ENCODE data around the gene IQCF6. TPM values are rescaled to one million over a fixed set of nuclear protein-coding genes. Genes with fewer than 3 reads are reported as not detected.

IQCF6 gene
- total and polyA plus RNA-seq, 2 of the 13 experiments (the other 11 are each of a cell fraction or from before 2014, with no cell fraction given): not detected

DNA sequence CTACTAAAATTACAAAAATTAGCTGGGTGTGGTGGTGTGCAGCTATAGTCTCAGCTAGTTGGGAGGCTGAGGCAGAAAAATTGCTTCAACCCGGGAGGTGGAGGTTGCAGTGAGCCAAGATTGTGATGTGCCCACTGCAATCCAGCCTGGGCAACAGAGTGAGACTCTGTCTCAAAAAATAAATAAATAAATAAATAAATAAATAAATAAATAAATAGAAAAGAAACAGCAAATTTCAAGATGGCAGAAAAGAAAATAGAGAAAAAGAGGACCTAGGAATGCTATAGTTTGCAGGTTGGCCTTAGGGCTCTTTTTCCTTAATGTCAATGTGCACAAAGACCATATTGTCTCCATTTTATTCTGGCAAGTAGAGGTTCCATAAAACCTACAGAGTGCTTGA, 28.2 kb downstream of the IQCF6 start (continued):
- TF ChIP-seq, protein P1, sequence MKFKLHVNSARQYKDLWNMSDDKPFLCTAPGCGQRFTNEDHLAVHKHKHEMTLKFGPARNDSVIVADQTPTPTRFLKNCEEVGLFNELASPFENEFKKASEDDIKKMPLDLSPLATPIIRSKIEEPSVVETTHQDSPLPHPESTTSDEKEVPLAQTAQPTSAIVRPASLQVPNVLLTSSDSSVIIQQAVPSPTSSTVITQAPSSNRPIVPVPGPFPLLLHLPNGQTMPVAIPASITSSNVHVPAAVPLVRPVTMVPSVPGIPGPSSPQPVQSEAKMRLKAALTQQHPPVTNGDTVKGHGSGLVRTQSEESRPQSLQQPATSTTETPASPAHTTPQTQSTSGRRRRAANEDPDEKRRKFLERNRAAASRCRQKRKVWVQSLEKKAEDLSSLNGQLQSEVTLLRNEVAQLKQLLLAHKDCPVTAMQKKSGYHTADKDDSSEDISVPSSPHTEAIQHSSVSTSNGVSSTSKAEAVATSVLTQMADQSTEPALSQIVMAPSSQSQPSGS (CRISPR knock-in tag; IDR thresholded peaks at IDR 0.05): no peak
- TF ChIP-seq ZNF33B (CRISPR knock-in tag; IDR thresholded peaks at IDR 0.05) (no peak), PBX2 (CRISPR knock-in tag; IDR thresholded peaks at IDR 0.05) (no peak), THYN1 (CRISPR knock-in tag; IDR thresholded peaks at IDR 0.05; ENCODE audit: borderline replicate concordance, low read depth) (no peak), SRY (CRISPR knock-in tag; IDR thresholded peaks at IDR 0.05) (no peak), NFATC3 (CRISPR knock-in tag; IDR thresholded peaks at IDR 0.05) (no peak), ZNF143 (CRISPR knock-in tag; IDR thresholded peaks at IDR 0.05) (no peak), ATAD3A (CRISPR knock-in tag; IDR thresholded peaks at IDR 0.05) (no peak)
- TF ChIP-seq, protein P2, sequence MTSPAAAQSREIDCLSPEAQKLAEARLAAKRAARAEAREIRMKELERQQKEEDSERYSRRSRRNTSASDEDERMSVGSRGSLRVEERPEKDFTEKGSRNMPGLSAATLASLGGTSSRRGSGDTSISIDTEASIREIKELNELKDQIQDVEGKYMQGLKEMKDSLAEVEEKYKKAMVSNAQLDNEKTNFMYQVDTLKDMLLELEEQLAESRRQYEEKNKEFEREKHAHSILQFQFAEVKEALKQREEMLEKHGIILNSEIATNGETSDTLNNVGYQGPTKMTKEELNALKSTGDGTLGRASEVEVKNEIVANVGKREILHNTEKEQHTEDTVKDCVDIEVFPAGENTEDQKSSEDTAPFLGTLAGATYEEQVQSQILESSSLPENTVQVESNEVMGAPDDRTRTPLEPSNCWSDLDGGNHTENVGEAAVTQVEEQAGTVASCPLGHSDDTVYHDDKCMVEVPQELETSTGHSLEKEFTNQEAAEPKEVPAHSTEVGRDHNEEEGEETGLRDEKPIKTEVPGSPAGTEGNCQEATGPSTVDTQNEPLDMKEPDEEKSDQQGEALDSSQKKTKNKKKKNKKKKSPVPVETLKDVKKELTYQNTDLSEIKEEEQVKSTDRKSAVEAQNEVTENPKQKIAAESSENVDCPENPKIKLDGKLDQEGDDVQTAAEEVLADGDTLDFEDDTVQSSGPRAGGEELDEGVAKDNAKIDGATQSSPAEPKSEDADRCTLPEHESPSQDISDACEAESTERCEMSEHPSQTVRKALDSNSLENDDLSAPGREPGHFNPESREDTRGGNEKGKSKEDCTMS (CRISPR knock-in tag; conservative IDR thresholded peaks at IDR 0.05): no peak
- TF ChIP-seq, protein P3, sequence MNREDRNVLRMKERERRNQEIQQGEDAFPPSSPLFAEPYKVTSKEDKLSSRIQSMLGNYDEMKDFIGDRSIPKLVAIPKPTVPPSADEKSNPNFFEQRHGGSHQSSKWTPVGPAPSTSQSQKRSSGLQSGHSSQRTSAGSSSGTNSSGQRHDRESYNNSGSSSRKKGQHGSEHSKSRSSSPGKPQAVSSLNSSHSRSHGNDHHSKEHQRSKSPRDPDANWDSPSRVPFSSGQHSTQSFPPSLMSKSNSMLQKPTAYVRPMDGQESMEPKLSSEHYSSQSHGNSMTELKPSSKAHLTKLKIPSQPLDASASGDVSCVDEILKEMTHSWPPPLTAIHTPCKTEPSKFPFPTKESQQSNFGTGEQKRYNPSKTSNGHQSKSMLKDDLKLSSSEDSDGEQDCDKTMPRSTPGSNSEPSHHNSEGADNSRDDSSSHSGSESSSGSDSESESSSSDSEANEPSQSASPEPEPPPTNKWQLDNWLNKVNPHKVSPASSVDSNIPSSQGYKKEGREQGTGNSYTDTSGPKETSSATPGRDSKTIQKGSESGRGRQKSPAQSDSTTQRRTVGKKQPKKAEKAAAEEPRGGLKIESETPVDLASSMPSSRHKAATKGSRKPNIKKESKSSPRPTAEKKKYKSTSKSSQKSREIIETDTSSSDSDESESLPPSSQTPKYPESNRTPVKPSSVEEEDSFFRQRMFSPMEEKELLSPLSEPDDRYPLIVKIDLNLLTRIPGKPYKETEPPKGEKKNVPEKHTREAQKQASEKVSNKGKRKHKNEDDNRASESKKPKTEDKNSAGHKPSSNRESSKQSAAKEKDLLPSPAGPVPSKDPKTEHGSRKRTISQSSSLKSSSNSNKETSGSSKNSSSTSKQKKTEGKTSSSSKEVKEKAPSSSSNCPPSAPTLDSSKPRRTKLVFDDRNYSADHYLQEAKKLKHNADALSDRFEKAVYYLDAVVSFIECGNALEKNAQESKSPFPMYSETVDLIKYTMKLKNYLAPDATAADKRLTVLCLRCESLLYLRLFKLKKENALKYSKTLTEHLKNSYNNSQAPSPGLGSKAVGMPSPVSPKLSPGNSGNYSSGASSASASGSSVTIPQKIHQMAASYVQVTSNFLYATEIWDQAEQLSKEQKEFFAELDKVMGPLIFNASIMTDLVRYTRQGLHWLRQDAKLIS (CRISPR knock-in tag; IDR thresholded peaks at IDR 0.05): no peak
